ENCODE measurements around the gene TTC7B.

The TTC7B gene

DNA sequence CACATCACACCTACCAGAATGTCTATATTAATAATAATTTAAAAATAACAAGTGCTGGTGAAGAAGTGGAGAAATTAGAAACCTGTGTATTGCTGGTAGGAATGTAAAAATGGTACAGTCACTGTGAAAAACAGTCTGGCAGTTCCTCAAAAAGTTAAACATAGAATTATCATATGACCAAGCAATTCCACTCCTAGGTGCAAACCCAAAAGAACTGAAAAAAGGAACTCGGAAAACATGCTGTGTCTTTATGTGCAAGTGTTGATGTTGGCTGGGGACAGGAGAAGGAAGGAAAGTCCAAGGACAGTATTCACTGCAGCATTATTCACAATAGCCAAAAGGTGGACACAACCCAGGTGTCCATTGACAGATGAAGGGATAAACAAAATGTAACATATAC, 146.5 kb downstream of the TTC7B start:
- no peak for DNase-seq (ENCODE audit: low spot score)

DNA sequence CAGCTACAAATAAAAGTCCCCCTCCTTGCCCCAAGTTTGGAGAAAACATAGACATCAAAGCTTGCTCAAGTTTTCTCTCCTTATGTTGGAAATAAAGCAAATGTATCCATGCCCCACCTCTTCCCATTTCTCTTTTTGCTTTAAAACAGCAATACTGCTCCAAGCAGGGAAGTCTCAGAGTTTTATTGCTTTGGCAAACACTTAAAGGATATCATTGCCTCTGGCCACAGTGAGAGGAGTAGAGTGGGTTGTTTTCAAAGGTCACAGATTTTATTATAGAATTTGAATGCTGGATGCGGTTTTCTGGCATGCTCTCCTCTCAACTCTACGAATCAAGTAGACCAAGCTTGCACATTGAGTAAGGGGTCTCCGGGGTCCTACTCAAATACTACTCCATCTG, 149.7 kb downstream of the TTC7B start:
- DNase-seq (ENCODE audit: low spot score): no peak

DNA sequence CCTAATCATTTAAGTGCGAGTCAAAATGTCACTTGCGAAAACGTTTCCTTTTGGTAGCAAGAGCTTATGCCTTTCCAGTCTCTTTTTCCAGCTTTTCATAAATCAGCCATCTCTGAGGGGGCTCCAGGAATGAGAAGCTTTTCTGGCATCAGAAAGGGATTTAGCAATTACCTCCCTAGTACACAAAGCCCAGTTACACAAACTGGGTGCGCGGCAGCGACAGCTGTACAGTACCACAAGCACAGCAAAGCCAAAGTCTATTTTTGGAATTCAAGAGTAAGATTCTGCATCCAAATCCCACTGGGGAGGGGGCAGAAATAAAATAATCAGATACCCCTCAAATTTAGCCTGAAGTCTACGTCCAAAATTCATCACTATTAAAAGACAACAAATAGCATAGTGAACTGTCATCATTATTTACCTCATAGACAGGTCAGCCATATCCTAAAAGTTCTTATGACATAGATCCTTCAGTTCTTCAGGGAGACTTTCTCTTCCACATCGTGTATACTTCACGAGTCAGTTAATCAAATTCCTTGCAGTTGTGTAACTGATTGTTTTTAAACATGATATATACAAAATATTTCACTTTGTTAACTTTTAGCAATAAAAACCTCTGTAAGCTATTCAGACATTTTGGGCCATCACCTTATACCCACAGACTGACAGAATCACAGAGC, 150.8 kb downstream of the TTC7B start:
- DNase-seq (ENCODE audit: low spot score): no peak

DNA sequence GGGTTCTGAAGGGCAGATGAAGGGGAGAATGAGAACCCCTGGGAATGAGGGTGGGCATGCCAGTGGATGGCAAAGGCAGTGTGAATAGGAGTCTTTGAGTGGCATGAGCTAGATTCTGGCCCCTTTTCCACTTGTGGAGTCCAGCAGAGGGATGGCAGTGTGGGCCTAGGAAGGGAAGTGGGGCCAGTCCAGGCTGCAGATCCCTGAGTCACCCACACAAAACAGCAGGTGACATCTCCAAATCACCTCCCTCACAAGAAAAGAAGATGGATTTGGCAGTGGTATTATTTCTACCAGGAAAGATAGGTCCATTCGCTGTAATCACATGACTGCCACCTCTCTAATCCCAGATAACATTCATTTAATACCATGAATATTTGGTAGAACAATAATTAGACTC, 151.3 kb downstream of the TTC7B start:
- no peak for DNase-seq (ENCODE audit: low spot score)

DNA sequence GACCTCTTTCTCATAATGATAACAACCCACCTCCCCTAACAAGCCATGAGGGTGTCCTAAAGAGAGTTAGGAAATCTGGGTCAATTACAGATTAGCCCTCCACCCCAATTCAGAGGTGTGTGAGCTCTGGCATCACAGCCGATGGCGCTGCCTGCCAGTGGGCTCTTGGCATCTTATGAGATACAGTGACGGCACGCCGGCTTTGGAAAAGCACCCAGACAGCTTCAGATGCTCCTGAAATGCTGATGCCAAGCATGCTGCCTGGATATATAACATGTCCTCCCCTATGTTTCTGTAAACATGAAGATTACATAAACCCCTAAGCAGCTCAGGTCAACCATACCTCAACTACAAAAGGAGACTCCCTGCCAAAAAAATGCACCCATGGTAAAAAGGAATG, 152.6 kb downstream of the TTC7B start:
- no peak for DNase-seq (ENCODE audit: low spot score)

DNA sequence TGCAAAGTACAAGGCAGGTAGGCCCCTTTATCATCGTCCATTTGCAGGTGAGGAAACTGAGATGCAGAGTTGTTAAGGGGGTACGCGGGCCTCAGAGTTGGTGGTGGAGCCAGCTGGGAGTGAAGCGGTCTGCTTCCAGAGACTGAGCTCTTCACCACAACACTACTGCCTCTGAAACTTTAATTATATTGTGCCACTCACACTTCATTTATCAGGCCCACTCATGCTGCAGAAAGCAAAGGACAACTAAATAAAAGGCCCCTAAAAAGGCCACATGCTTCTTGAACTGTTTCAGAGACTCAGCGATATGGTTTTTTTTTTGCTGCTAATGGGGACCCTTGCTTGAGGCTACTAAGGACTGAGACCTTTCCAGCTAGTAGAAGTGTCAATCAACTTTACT, 153.1 kb downstream of the TTC7B start:
- no peak for DNase-seq (ENCODE audit: low spot score)

DNA sequence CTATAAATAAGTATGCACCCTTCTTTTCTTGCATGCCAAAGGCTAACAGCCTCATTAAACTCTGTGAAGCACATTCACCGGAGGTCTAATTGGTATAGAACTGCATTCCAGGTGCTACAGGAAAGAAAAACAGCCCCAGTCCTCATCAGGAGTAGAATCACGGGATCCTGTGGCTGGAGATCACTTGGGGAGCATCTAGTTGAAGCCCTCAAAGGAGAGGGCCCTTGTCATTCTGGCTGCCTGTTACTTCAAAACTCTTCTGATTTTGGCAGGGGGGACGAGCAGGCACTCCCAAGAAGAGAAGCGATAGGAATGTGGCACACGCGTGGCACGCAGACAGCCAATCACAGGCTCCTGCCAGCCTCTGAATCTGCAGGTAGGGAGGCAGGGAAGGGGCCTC, 154.4 kb downstream of the TTC7B start:
- no peak for DNase-seq (ENCODE audit: low spot score)

DNA sequence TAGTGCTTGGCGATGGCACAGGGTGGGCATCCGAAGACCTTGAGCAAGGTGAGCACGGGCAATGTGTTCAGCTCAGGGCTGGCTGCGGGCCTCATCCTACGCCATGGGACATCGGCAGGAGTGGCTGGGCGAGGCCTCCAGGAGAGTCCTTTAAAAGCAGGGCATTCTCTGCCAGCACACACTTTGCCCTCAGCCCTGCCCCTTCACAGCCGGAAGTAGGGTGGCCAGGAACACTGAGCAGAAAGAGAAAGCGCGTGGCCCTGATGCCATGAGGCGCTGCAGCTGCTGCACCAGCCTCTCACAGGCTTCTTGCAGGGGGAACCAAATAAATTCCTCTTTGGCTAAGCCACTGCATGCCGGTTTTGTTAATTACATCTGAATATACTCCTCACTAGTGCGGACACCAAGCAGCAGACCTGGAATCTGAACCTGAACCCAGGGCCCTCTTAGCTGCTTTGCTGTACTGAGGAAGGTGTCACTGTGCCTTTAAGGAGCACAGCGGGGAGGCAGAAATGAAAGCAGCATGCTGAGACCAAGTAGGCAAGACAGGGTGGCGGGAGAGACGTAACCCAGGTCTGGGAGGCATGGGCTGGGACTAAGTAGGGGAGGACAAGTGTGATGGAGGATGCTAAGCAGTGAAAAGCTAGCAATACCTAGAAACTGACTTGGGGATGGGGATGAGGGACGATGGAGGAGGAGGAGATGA, 155.2 kb downstream of the TTC7B start:
- DNase-seq (ENCODE audit: low spot score): no peak

DNA sequence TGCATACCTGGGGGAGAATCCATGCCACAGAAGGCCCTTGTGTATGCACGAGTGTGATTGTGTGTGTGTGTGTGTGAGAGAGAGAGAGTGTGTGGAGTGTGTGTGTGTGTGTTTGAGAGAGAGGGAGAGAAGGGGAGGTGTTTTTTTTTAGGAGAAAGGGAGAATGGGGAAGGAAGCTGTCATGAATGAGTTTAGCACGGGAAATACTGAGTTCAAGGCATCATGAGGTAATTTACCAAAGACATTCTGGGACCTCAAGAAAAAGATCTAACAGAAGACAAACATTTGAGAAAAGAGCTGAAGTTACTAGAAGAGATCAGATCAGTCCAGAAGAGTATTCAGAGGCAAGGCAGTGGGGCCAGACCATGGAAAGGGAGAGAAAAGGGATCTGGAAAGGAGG, 157.1 kb downstream of the TTC7B start:
- no peak for DNase-seq (ENCODE audit: low spot score)

DNA sequence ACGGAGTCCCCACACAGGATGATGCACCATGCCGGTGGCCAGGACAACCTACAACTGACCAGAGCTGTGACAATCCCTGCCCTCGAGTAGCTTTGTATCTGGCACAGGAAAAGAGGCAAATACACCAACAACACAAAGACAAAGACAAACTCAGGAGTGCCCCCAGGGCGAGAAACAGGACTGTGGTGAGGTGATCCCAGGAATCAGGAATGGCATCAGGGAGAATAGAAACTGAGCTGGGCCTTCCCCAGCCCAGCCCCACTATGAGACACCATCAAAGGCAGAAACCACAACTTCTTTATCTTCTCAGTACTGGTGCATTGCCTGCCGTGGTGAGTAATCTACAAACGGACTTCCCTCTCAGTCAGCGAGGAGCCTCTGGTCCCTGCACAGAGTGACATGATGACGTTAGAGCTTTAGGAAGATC, 157.7 kb downstream of the TTC7B start:
- DNase-seq (ENCODE audit: low spot score): no peak

DNA sequence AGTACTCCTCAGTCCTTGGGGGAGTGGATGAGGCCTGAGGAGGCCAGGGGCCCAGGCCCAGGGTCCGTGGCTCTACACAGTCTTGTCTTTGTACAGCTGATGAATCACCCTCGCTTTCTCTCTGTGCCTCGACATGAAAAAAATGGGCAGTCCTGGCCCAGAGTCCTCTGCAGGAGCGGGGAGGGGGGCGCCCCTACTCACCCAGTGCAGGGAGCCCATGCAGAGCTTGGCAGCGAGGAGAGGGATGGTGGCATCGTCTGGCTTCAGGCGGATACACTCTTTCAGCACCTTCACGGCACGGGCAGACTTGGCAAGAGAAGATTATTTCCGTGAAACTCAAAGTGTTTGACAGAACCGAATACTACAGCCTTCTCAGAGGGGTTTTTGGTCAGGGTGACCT, 159.3 kb downstream of the TTC7B start:
- DNase-seq (ENCODE audit: low spot score): no peak

DNA sequence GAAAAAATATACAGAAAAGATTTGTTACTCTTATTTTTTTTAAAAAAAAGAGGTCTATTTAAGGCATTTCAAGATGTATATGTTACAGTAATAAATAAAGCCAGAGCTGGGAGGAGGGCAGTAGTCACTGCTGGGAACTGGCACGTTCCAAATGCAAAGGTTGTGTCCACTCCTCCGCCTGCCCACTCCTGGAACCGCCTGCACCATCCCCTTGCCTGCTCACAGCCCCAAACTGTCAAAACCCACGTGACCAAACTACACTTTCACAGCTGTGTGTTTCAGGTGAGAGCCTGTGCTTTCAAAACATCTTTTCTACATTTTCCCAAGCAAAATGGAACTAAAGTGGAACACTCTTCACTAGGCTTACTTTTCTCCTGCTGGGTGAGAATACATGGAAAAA, 160.4 kb downstream of the TTC7B start:
- no peak for DNase-seq (ENCODE audit: low spot score)

DNA sequence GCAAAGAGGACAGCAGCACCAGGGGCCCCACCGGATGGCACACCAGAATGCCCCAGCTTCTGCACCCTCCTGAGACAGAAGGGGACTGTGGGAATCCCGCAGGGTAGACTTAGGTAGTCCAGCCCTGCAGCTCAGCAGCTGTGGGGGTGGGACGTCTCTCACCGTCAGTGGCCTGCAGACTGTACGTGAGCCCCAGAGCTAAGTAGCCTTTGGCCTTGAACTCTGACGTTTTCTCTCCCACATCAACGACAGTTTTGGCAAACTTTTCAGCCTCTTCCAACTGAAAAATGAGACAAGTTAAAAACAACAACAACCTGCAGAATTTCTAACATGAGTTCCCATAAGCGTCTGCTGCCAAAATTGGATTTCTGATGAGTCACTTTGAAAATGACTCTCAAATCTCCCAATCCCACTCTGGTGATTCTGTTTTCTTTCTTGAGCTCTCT, 161.4 kb downstream of the TTC7B start:
- no peak for DNase-seq (ENCODE audit: low spot score)

DNA sequence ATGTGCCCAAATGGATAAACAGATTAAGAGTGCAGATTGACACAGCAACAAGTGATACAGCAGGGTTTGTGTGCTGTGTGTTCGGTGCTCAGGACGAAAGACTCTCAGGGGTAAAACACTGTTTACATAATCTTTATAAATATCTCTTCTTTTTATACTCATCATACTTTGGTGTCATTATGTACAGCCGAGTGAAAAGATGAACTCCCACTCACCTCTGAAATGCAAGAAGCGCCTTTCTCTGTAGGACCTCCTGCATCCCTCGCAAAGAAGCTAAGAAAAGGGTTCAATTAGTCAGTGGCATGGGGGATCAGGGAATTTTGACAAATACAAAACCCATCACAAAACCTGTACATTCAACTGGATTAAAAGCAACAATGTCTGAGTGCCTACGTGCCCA, 163.6 kb downstream of the TTC7B start:
- DNase-seq (ENCODE audit: low spot score): no peak

DNA sequence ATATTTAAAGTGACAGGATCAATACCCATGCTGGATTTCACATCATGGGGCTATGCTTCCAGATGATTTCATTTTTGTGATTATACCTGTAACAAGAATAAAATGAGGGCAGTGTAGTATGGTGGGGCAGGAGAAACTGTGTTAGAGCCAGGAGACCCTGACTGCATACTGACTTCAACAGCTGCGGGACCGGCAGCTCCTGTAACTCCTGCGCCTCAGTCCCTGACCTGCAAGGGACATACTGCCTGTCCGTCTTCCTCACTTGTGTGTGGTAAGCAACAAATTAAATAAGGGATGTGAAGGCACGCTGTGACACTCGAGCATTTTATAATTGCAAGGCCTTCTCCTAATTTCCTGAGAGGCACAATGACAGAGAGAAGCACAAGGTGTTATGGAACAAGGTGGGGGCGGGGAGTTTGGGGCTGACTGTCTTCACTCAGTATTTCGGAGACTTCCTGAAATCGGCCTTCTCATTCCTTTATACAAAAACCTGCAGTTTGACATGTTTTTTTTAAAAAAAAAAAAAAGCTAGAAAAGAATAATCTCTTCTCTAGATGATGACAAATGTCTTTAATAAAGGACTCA, 164.2 kb downstream of the TTC7B start:
- no peak for DNase-seq (ENCODE audit: low spot score)

DNA sequence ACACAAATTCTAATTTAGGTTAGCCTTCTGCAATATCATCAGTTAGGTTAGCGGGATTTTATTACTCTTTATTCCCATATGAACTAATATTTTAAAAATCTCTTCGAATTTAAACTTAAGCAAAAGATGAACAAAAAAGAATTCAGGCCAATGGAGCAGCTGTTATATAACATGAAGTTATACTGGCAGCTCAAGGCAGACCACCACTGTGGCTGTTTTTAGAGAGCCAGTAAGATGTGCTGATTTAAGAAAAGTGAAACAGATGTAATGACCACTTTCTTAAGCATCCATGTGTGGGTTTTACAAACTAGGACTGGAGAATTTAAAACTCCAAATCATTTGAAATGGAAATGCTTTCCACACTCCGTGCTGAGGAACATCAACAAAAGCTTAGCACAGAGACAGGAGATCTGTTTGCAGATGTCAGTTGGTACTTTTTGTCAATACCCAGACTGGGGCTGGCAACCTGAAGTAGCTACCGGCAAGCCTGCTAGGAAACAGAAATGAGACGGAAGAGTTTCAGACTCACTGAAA, 164.9 kb downstream of the TTC7B start:
- no peak for DNase-seq (ENCODE audit: low spot score)

DNA sequence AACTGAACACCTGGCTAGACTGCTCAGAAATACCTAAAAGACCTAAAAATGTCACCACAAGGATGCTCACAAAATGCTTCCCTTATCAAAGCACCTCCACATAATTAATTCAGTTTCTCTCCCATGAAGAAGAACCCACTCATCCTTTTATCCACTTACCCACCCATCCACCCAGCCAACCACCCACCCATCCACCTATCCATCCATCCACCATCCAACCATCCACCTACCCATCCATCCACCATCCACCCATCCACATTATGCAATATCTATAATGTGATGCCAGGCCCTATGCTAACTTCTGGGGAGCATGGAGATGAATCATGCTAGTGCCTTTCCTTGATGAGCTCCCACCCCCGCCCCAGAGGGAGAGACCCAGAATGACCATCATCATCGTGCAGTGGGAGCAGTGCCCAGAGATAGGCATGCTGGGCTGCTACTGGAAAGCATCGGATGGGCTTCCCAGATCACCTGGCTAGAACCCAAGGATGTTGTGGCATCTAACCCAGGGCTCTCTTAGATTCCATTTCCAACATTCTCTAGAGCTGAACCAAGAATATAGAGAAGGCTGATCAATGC, 166.6 kb downstream of the TTC7B start:
- no peak for DNase-seq (ENCODE audit: low spot score)

DNA sequence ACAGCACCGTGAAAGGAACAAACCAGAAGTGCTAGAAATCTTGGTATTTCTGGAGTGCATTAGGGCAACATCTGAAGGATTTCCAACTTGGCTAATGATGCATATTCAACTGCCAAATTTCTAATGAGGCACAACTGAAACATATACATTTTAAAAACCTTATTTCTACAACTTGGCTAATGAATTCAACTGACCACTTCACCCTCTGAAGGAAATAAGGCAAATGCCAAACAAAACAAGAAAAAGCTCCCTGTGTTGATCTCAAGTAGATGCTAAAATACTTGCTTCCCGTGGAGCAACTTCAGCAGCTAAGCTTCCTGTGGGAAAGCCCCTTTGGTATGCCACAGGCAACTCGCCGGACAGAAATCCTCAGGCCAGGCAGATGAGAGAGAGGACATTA, 167.1 kb downstream of the TTC7B start:
- DNase-seq (ENCODE audit: low spot score): no peak

DNA sequence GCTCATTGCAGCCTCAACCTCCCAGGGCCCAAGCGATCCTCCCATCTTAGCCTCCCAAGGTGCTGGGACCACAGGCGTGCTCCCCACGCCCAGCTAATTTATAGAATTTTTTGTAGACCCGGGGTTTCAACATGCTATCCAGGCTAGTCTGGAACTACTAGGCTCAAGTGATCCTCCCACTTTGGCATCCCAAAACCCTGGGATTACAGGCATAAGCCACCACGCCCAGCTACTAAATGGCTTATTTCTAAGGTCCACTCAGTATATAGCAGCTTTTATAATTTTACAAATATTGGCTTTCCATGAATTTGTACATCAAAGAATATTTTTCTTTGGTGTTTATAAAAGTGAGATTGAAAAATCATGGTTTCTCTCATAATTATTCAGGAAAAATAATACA, 167.8 kb downstream of the TTC7B start:
- DNase-seq (ENCODE audit: low spot score): no peak

DNA sequence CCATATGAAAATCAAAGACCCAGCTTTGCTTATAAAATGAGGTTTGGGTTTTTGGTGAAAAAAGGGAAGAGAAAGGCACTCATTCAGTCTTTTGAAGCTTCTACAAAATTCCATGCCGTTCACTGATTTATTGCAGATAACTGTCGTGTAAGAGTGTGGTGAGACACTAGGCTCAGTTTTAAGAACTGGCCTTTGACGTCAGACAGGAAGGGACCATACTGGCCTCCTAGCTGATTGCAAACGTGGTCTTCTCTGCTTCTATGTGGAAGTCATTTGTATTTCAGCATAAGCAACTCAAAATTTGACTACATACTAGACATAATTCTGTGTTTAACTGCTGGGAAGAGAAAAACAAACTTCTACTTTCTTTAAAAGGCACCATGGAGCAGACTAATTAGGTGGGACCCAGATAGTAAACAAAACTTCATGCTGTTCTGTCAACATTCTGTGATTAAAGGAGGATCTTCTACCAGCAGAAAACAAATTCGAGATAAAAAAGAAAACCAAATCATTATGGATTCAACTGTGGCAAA, 168.7 kb downstream of the TTC7B start:
- no peak for DNase-seq (ENCODE audit: low spot score)

DNA sequence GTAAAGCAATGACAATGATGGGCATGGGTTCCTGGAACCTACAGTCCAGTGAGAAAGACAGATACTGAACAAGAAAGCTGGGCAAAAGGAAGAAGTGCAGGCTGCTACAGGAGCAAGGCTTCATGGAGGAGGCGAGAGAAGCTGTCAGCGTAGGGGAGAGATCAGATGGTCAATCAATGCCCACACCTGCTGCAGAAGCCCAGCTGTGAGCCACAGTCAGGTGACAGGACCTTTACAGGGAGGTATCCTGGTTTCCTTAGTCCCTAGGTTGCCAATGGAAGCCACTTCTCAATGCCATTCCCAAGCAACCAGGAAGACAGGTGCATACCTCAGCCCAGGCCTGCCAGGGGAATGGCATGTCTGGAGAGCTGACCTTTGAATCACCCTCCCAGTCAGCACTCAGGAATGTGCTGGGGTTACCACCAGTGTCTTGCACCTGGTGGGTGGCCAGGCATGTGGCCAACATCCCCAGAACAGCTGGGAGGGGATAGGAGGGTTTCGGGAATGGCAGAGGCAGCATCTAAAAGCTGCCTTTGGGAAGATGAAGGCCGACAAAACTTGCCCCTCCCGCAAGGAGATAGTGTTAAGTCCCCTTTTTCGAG, 170.3 kb downstream of the TTC7B start:
- DNase-seq (ENCODE audit: low spot score): no peak

DNA sequence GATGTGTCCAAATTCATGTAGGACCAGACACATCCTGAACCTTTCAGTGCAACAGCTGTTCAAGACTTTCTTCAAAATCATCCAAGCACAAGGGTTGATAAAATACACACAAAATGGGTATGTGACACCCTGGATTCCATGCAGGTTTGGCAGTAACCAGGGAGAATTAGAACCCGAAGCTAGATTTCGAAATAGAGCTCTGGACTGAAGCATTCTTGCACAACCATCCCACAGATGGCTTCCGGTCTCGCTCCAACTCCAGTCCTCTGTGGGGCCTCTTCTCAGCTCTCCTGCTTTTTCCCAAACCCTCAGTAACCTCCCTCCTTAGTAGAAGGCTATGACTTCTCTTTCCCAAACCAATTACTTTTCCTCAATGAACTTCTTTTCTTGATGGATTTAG, 171.3 kb downstream of the TTC7B start:
- DNase-seq (ENCODE audit: low spot score): no peak
